A549 (cell line): ENCODE data around the gene SAMD10. TPM values are rescaled to one million over a fixed set of nuclear protein-coding genes. Genes with fewer than 3 reads are reported as not detected.

Experiments used
- ATAC-seq, 2 experiments: fragments of 200-7000 bp in 1 of 2; fragments of >200 bp in 1 of 2; cut with Nextera tagmentation in 1 of 2; cut with Tn5 transposase in 1 of 2; 3 replicates each; pipeline versions ENCODE4 v1.8.0 to v1.9.1; 2018 to 2020; ENCODE audit warnings: mild to moderate bottlenecking in 1 of 2, moderate library complexity in 1 of 2
- CTCF ChIA-PET: fragments of 300-600 bp; sonication (Branson Sonifier 250); formaldehyde crosslinking; extraction: SDS; loops from one replicate; lab custom pipeline; 2021; ENCODE audit warnings: antibody characterized with exemption, inconsistent platforms; lab: Yijun Ruan, JAX
- POLR2A ChIA-PET: fragments of 350-600 bp; formaldehyde crosslinking; extraction: SDS; loops from one replicate; lab custom pipeline; 2021; ENCODE audit warnings: antibody characterized with exemption, inconsistent platforms; lab: Yijun Ruan, JAX
- DNase-seq, 2 experiments: peaks; one replicate each; pipeline versions ENCODE4 v3.0.0 to v3.0.0-alpha.2; 2011 to 2016; ENCODE audit warnings: low read depth in 1 of 2, low spot score in 1 of 2
- FAIRE-seq: peaks from 2 replicates; lab custom pipeline; 2011; peaks lifted over from hg19 to GRCh38; lab: Jason Lieb, UNC
- H3K27ac ChIP-seq, 2 experiments: fragments of >200 bp; sonication (Bioruptor Twin); formaldehyde crosslinking; 3 replicates each; pipeline ENCODE4 v1.5.1; 2016 to 2017
- H3K4me1 ChIP-seq: fragments of >200 bp; sonication (Bioruptor Twin); formaldehyde crosslinking; 3 replicates; pipeline ENCODE4 v1.6.1; 2016
- H3K4me2 ChIP-seq: fragments of >200 bp; sonication (Bioruptor Twin); formaldehyde crosslinking; 3 replicates; pipeline ENCODE4 v1.6.1; 2016
- H3K4me3 ChIP-seq: fragments of >200 bp; sonication (Bioruptor Twin); formaldehyde crosslinking; 3 replicates; pipeline ENCODE4 v1.5.1; 2016
- H3K9me3 ChIP-seq: fragments of >200 bp; sonication (Bioruptor Twin); formaldehyde crosslinking; 3 replicates; pipeline ENCODE4 v1.6.1; 2016
- CBX8 ChIP-seq: fragments of 200-600 bp; sonication (generic); IDR thresholded peaks from 2 replicates; pipeline ENCODE4 v1.6.1; 2016
- E2F6 ChIP-seq: IDR thresholded peaks from 2 replicates; pipeline ENCODE4 v1.6.1; 2012; ENCODE audit warnings: low read depth, borderline replicate concordance
- FOSB ChIP-seq: fragments of 250-450 bp; sonication (Bioruptor Pico); IDR thresholded peaks from 2 replicates; pipeline ENCODE4 v1.5.0; 2020; ENCODE audit warnings: mild to moderate bottlenecking, moderate library complexity
- FOSL2 ChIP-seq, 2 experiments: fragments of 450-650 bp in 1 of 2; fragments of >200 bp in 1 of 2; sonication (Bioruptor Twin) in 1 of 2; formaldehyde crosslinking; IDR thresholded peaks; 2 replicates each; pipeline versions ENCODE4 v1.5.0 to v1.6.1; 2016 to 2020; ENCODE audit warnings: mild to moderate bottlenecking in 1 of 2, moderate library complexity in 1 of 2
- FOXS1 ChIP-seq: fragments of 250-450 bp; sonication (Bioruptor Pico); IDR thresholded peaks from 2 replicates; pipeline ENCODE4 v1.5.0; 2020; ENCODE audit warnings: mild to moderate bottlenecking, moderate library complexity
- GATA3 ChIP-seq: IDR thresholded peaks from 2 replicates; pipeline ENCODE4 v1.6.1; 2012; ENCODE audit warnings: borderline replicate concordance
- HOXA7 ChIP-seq: fragments of 250-450 bp; sonication (Bioruptor Pico); IDR thresholded peaks from 2 replicates; pipeline ENCODE4 v1.5.0; 2020; ENCODE audit warnings: mild to moderate bottlenecking, moderate library complexity
- HOXB13 ChIP-seq: fragments of 250-450 bp; sonication (Bioruptor Pico); IDR thresholded peaks from 2 replicates; pipeline ENCODE4 v1.5.0; 2020; ENCODE audit warnings: low read depth, mild to moderate bottlenecking, moderate library complexity
- JUN ChIP-seq, 2 experiments: fragments of >200 bp; sonication (Bioruptor Twin); formaldehyde crosslinking; IDR thresholded peaks; 2 replicates in 1 of 2; 3 replicates in 1 of 2; pipeline ENCODE4 v1.6.1; 2016 to 2017
- KDM1A ChIP-seq: fragments of 200-600 bp; sonication (generic); IDR thresholded peaks from 2 replicates; pipeline ENCODE4 v1.6.1; 2016; ENCODE audit warnings: low read depth, mild to moderate bottlenecking
- MAFK ChIP-seq: fragments of 450-650 bp; IDR thresholded peaks from 2 replicates; pipeline ENCODE4 v1.6.1; 2014; ENCODE audit not compliant: partially characterized antibody
- MAX ChIP-seq: IDR thresholded peaks from 2 replicates; pipeline ENCODE4 v1.6.1; 2012
- MYC ChIP-seq: IDR thresholded peaks from 2 replicates; pipeline ENCODE4 v1.6.1; 2012; ENCODE audit warnings: mild to moderate bottlenecking, inconsistent platforms, low read length, improper control_type of control experiment, borderline replicate concordance
- POLR2AphosphoS2 ChIP-seq: conservative IDR thresholded peaks from 2 replicates; pipeline ENCODE4 v1.6.1; 2012; ENCODE audit warnings: low read length, improper control_type of control experiment, inconsistent platforms
- RARB ChIP-seq: fragments of 250-450 bp; sonication (Bioruptor Pico); IDR thresholded peaks from 2 replicates; pipeline ENCODE4 v1.8.0; 2021; ENCODE audit warnings: mild to moderate bottlenecking, moderate library complexity
- RCOR1 ChIP-seq: fragments of 150-350 bp; IDR thresholded peaks from 2 replicates; pipeline ENCODE4 v1.6.1; 2014; ENCODE audit warnings: antibody characterized with exemption, low read length, low read depth
- SMC3 ChIP-seq: fragments of >200 bp; sonication (Bioruptor Twin); formaldehyde crosslinking; IDR thresholded peaks from 3 replicates; pipeline ENCODE4 v1.6.1; 2018; ENCODE audit warnings: inconsistent platforms
- TP53 ChIP-seq: fragments of 250-450 bp; sonication (Bioruptor Pico); IDR thresholded peaks from 2 replicates; pipeline ENCODE4 v1.5.0; 2021; ENCODE audit warnings: mild to moderate bottlenecking, moderate library complexity
- WGBS: methylation state at CpG from one replicate; pipeline ENCODE4 v1.1.6; 2017; ENCODE audit errors: missing lambda C conversion rate; 5-methylcytosine and 5-hydroxymethylcytosine counted together
- polyA plus RNA-seq, 4 experiments: library from polyadenylated mRNA; depleted of rRNA in 3 of 4; stranded (reverse); fragments of >200 nt; fragmentation: RNase III in 1 of 4; extraction: RNeasy Plus Mini Kit Qiagen cat#74134 plus additional on column Dnase treatment in 1 of 4; gene quantifications; 2 replicates in 3 of 4; 3 replicates in 1 of 4; pipeline ENCODE4 v1.2.3, GENCODE V29; 2011 to 2017
- TF ChIP-seq, protein P1 (sequence below): fragments of >200 bp; sonication (Bioruptor Twin); formaldehyde crosslinking; IDR thresholded peaks from 3 replicates; pipeline ENCODE4 v1.5.1; 2016
- TF ChIP-seq, protein P2 (sequence below): fragments of 250-450 bp; sonication (Bioruptor Pico); IDR thresholded peaks from 2 replicates; pipeline ENCODE4 v1.5.0; 2021; ENCODE audit warnings: mild to moderate bottlenecking, moderate library complexity, borderline replicate concordance
- TF ChIP-seq, protein P3 (sequence below): IDR thresholded peaks from 2 replicates; pipeline ENCODE4 v1.6.1; 2012

Gene SAMD10
- polyA plus RNA-seq, 2 of the 4 experiments (the other 2 are of a cell fraction), result not detected

- TF ChIP-seq SMC3 (no peak), TP53 (CRISPR knock-in tag) (no peak), HOXB13 (CRISPR knock-in tag) (no peak), MYC (no peak), RCOR1 (no peak), POLR2AphosphoS2 (no peak), CBX8 (no peak), E2F6 (no peak), MAFK (no peak)
- TF ChIP-seq, protein P1, sequence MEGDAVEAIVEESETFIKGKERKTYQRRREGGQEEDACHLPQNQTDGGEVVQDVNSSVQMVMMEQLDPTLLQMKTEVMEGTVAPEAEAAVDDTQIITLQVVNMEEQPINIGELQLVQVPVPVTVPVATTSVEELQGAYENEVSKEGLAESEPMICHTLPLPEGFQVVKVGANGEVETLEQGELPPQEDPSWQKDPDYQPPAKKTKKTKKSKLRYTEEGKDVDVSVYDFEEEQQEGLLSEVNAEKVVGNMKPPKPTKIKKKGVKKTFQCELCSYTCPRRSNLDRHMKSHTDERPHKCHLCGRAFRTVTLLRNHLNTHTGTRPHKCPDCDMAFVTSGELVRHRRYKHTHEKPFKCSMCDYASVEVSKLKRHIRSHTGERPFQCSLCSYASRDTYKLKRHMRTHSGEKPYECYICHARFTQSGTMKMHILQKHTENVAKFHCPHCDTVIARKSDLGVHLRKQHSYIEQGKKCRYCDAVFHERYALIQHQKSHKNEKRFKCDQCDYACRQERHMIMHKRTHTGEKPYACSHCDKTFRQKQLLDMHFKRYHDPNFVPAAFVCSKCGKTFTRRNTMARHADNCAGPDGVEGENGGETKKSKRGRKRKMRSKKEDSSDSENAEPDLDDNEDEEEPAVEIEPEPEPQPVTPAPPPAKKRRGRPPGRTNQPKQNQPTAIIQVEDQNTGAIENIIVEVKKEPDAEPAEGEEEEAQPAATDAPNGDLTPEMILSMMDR, result no peak
- ChIA-PET POLR2A (interaction anchor here (1.2 kb wide), 1 partner anchor 17 kb away, joined by 3 read pairs; no protein-coding TSS in a partner anchor), CTCF (no interaction called here)
- FAIRE-seq (no peak), ATAC-seq (no peak), DNase-seq (no peak)
- Histone ChIP-seq H3K4me3 (no peak overlapping the region), H3K9me3 (no peaks in the 10 kb centered on the region), H3K4me2 (no peak overlapping the region), H3K4me1 (peaks cover 5% of the 10 kb centered on the region; the same call in 1 of the 3 replicates), H3K27ac (no peak overlapping the region)
- 97% methylated on average over 40 of the region's 58 CpGs for WGBS
These were observed 38.8 kb downstream of the SAMD10 start for GRCh38 chr20:63940472-63941266.

GRCh38 chr20:63940071-63940471 lies 39.4 kb downstream of the SAMD10 start:
- DNase-seq, result no peak
- ATAC-seq, result no peak
- TF ChIP-seq FOSB (CRISPR knock-in tag), result no peak
- no peak for TF ChIP-seq JUN (IDR thresholded peaks at IDR 0.05)
- no peak for TF ChIP-seq MAFK
- TF ChIP-seq TP53 (CRISPR knock-in tag), result no peak
- no peak for TF ChIP-seq MAX
- no peak for TF ChIP-seq RARB (CRISPR knock-in tag)
- TF ChIP-seq FOXS1, result no peak
- no peak for TF ChIP-seq HOXB13 (CRISPR knock-in tag)
- TF ChIP-seq HOXA7 (CRISPR knock-in tag), result no peak
- TF ChIP-seq KDM1A, result no peak
- TF ChIP-seq, protein P1, result no peak
- TF ChIP-seq, protein P2, sequence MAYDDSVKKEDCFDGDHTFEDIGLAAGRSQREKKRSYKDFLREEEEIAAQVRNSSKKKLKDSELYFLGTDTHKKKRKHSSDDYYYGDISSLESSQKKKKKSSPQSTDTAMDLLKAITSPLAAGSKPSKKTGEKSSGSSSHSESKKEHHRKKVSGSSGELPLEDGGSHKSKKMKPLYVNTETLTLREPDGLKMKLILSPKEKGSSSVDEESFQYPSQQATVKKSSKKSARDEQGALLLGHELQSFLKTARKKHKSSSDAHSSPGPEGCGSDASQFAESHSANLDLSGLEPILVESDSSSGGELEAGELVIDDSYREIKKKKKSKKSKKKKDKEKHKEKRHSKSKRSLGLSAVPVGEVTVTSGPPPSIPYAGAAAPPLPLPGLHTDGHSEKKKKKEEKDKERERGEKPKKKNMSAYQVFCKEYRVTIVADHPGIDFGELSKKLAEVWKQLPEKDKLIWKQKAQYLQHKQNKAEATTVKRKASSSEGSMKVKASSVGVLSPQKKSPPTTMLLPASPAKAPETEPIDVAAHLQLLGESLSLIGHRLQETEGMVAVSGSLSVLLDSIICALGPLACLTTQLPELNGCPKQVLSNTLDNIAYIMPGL (CRISPR knock-in tag), result no peak
- no peak for TF ChIP-seq GATA3
- no peak for TF ChIP-seq FOSL2 (IDR thresholded peaks at IDR 0.05)
- no peak for TF ChIP-seq FOSL2 (CRISPR knock-in tag; IDR thresholded peaks at IDR 0.05)
- TF ChIP-seq, protein P3, sequence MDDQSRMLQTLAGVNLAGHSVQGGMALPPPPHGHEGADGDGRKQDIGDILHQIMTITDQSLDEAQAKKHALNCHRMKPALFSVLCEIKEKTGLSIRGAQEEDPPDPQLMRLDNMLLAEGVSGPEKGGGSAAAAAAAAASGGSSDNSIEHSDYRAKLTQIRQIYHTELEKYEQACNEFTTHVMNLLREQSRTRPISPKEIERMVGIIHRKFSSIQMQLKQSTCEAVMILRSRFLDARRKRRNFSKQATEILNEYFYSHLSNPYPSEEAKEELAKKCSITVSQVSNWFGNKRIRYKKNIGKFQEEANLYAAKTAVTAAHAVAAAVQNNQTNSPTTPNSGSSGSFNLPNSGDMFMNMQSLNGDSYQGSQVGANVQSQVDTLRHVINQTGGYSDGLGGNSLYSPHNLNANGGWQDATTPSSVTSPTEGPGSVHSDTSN, result no peak
- Histone ChIP-seq H3K4me3 (no peak overlapping the region), H3K9me3 (no peaks in the 10 kb centered on the region), H3K4me1 (peaks cover 5% of the 10 kb centered on the region; the same call in 1 of the 3 replicates), H3K4me2 (no peak overlapping the region), H3K27ac (no peak overlapping the region)
- CTCF ChIA-PET, result interaction anchor here (0.5 kb wide), 1 partner anchor 32 kb away, joined by 3 read pairs; no protein-coding TSS in a partner anchor
- FAIRE-seq, result no peak
- POLR2A ChIA-PET, result interaction anchor here (1.2 kb wide), 1 partner anchor 17 kb away, joined by 3 read pairs; no protein-coding TSS in a partner anchor
- WGBS, result 94% methylated on average over 23 of the region's 23 CpGs
